Measurements from ENCODE around the gene LRRC59. TPM values are rescaled to one million over a fixed set of nuclear protein-coding genes. Genes with fewer than 3 reads are reported as not detected.
"Not testable (repeated sequence)": the region's sequence is repeated elsewhere in the genome, so short reads cannot be mapped to it uniquely, and the experiment has no call there.

LRRC59 gene
- total and polyA plus RNA-seq, 2 donors = 48.3 to 62.5 TPM

- not testable (repeated sequence) for H3K4me1 ChIP-seq (ENCODE audit: insufficient read depth); DNase-seq (ENCODE audit: extremely low spot score)
- 97% methylated on average over 10 of the region's 10 CpGs for WGBS
Measured at GRCh38 chr17:50419577-50419976, 22.3 kb upstream of the LRRC59 start.

GRCh38 chr17:50414808-50415207 is 17.5 kb upstream of the LRRC59 start:
- no peak overlapping the region for H3K27ac ChIP-seq (ENCODE audit: low read depth)
- no peaks in the 10 kb centered on the region for H3K4me1 ChIP-seq (ENCODE audit: insufficient read depth)
- no peak overlapping the region for H3K4me3 ChIP-seq (ENCODE audit: low read depth, low read length)
- H3K36me3 ChIP-seq (ENCODE audit: insufficient read depth) = no peaks in the 10 kb centered on the region
- no peak for DNase-seq (ENCODE audit: extremely low spot score)
- WGBS = 61% methylated on average over 3 of the region's 3 CpGs

More at GRCh38 chr17:50419577-50419976, 22.3 kb upstream of the LRRC59 start:
- not testable (repeated sequence) for H3K27ac ChIP-seq (ENCODE audit: low read depth); H3K4me3 ChIP-seq (ENCODE audit: low read depth, low read length); H3K36me3 ChIP-seq (ENCODE audit: insufficient read depth)

- H3K27ac ChIP-seq (ENCODE audit: low read depth) = no peak overlapping the region
- 84% methylated on average over 4 of the region's 4 CpGs for WGBS
Measured at GRCh38 chr17:50412188-50412732, 14.9 kb upstream of the LRRC59 start.

GRCh38 chr17:50407921-50408320 is 10.6 kb upstream of the LRRC59 start:
- Histone ChIP-seq H3K27ac (ENCODE audit: low read depth) (no peak overlapping the region), H3K36me3 (ENCODE audit: insufficient read depth) (no peaks in the 10 kb centered on the region), H3K4me3 (ENCODE audit: low read depth, low read length) (no peak overlapping the region), H3K4me1 (ENCODE audit: insufficient read depth) (no peaks in the 10 kb centered on the region)
- DNase-seq (ENCODE audit: extremely low spot score) = no peak
- WGBS = 63% methylated on average over 4 of the region's 4 CpGs

More at GRCh38 chr17:50412188-50412732, 14.9 kb upstream of the LRRC59 start:
- Histone ChIP-seq H3K4me1 (ENCODE audit: insufficient read depth) (no peaks in the 10 kb centered on the region), H3K4me3 (ENCODE audit: low read depth, low read length) (no peak overlapping the region), H3K36me3 (ENCODE audit: insufficient read depth) (no peaks in the 10 kb centered on the region)
- DNase-seq (ENCODE audit: extremely low spot score) = no peak

GRCh38 chr17:50406578-50406977 is 9.3 kb upstream of the LRRC59 start:
- Histone ChIP-seq H3K36me3 (ENCODE audit: insufficient read depth) (no peaks in the 10 kb centered on the region), H3K4me1 (ENCODE audit: insufficient read depth) (no peaks in the 10 kb centered on the region), H3K4me3 (ENCODE audit: low read depth, low read length) (no peak overlapping the region), H3K27ac (ENCODE audit: low read depth) (no peak overlapping the region)
- WGBS = 73% methylated on average over 5 of the region's 5 CpGs
- no peak for DNase-seq (ENCODE audit: extremely low spot score)

- not testable (repeated sequence) for H3K36me3 ChIP-seq (ENCODE audit: insufficient read depth); H3K4me1 ChIP-seq (ENCODE audit: insufficient read depth); DNase-seq (ENCODE audit: extremely low spot score); H3K27ac ChIP-seq (ENCODE audit: low read depth); H3K4me3 ChIP-seq (ENCODE audit: low read depth, low read length)
- WGBS = 80% methylated on average over 4 of the region's 4 CpGs
Measured at GRCh38 chr17:50405351-50405750, 8.0 kb upstream of the LRRC59 start.

GRCh38 chr17:50399591-50399990 is 2.3 kb upstream of the LRRC59 start:
- H3K36me3 ChIP-seq (ENCODE audit: insufficient read depth); DNase-seq (ENCODE audit: extremely low spot score); H3K27ac ChIP-seq (ENCODE audit: low read depth); H3K4me3 ChIP-seq (ENCODE audit: low read depth, low read length); H3K4me1 ChIP-seq (ENCODE audit: insufficient read depth): not testable (repeated sequence)
- WGBS = 90% methylated on average over 8 of the region's 8 CpGs

- H3K4me1 ChIP-seq (ENCODE audit: insufficient read depth); H3K4me3 ChIP-seq (ENCODE audit: low read depth, low read length); H3K27ac ChIP-seq (ENCODE audit: low read depth); H3K36me3 ChIP-seq (ENCODE audit: insufficient read depth); DNase-seq (ENCODE audit: extremely low spot score): not testable (repeated sequence)
- WGBS = 96% methylated on average over 3 of the region's 3 CpGs
Measured at GRCh38 chr17:50398672-50399071, 1.3 kb upstream of the LRRC59 start.

GRCh38 chr17:50397919-50398285 is 579 bp upstream of the LRRC59 start:
- H3K4me1 ChIP-seq (ENCODE audit: insufficient read depth) = no peaks in the 10 kb centered on the region
- H3K36me3 ChIP-seq (ENCODE audit: insufficient read depth) = peaks cover 7% of the 10 kb centered on the region
- no peak overlapping the region for H3K4me3 ChIP-seq (ENCODE audit: low read depth, low read length)
- 54% methylated on average over 9 of the region's 9 CpGs for WGBS
- no peak overlapping the region for H3K27ac ChIP-seq (ENCODE audit: low read depth)
- no peak for DNase-seq (ENCODE audit: extremely low spot score)

GRCh38 chr17:50396261-50397110 is 837 bp downstream of the LRRC59 start:
- Histone ChIP-seq H3K27ac (ENCODE audit: low read depth) (no peak overlapping the region), H3K4me3 (ENCODE audit: low read depth, low read length) (peak overlapping the region; percentile 81), H3K36me3 (ENCODE audit: insufficient read depth) (peaks cover 7% of the 10 kb centered on the region), H3K4me1 (ENCODE audit: insufficient read depth) (no peaks in the 10 kb centered on the region)
- no peak for DNase-seq (ENCODE audit: extremely low spot score)
- 3% methylated on average over 30 of the region's 30 CpGs for WGBS

GRCh38 chr17:50394711-50395110 is 2.6 kb downstream of the LRRC59 start:
- WGBS = 16% methylated on average over 3 of the region's 3 CpGs
- H3K36me3 ChIP-seq (ENCODE audit: insufficient read depth) = peaks cover 7% of the 10 kb centered on the region

GRCh38 chr17:50393700-50394099 is 3.6 kb downstream of the LRRC59 start:
- DNase-seq (ENCODE audit: extremely low spot score) = no peak
- no peak overlapping the region for H3K27ac ChIP-seq (ENCODE audit: low read depth)
- H3K4me3 ChIP-seq (ENCODE audit: low read depth, low read length) = no peak overlapping the region
- peaks cover 7% of the 10 kb centered on the region for H3K36me3 ChIP-seq (ENCODE audit: insufficient read depth)
- WGBS = 94% methylated on average over 5 of the region's 5 CpGs
- no peaks in the 10 kb centered on the region for H3K4me1 ChIP-seq (ENCODE audit: insufficient read depth)

More at GRCh38 chr17:50394711-50395110, 2.6 kb downstream of the LRRC59 start:
- DNase-seq (ENCODE audit: extremely low spot score) = no peak
- no peak overlapping the region for H3K4me3 ChIP-seq (ENCODE audit: low read depth, low read length)
- H3K4me1 ChIP-seq (ENCODE audit: insufficient read depth) = no peaks in the 10 kb centered on the region
- H3K27ac ChIP-seq (ENCODE audit: low read depth) = no peak overlapping the region

- Histone ChIP-seq H3K27ac (ENCODE audit: low read depth) (no peak overlapping the region), H3K4me1 (ENCODE audit: insufficient read depth) (no peaks in the 10 kb centered on the region), H3K4me3 (ENCODE audit: low read depth, low read length) (no peak overlapping the region), H3K36me3 (ENCODE audit: insufficient read depth) (peaks cover 7% of the 10 kb centered on the region)
- DNase-seq (ENCODE audit: extremely low spot score) = no peak
- WGBS = 89% methylated on average over 6 of the region's 6 CpGs
Measured at GRCh38 chr17:50392621-50393020, 4.7 kb downstream of the LRRC59 start.

GRCh38 chr17:50389534-50389933 is 7.8 kb downstream of the LRRC59 start:
- Histone ChIP-seq H3K36me3 (ENCODE audit: insufficient read depth) (peaks cover 12% of the 10 kb centered on the region), H3K27ac (ENCODE audit: low read depth) (no peak overlapping the region), H3K4me3 (ENCODE audit: low read depth, low read length) (no peak overlapping the region), H3K4me1 (ENCODE audit: insufficient read depth) (no peaks in the 10 kb centered on the region)
- DNase-seq (ENCODE audit: extremely low spot score) = no peak
- 97% methylated on average over 6 of the region's 6 CpGs for WGBS
